Spinal cord (tissue), 10 donors: ENCODE results near the gene TRAPPC1. TPM values are rescaled to one million over a fixed set of nuclear protein-coding genes. Genes with fewer than 3 reads are reported as not detected.
A peak's percentile ranks its signal among the peaks of the same experiment; 100 is the strongest.

Experiments
- DNase-seq, 6 donors: peaks; one replicate each; pipeline versions ENCODE4 v3.0.0 to v3.0.0-alpha.2; 2013 to 2015; ENCODE audit warnings: low spot score in 6 of 6, low read depth in 4 of 6
- H3K27ac ChIP-seq: one replicate; pipeline ENCODE4 v1.5.1; 2013; ENCODE audit warnings: low read depth, low read length, control low read depth
- H3K27me3 ChIP-seq: one replicate; pipeline ENCODE4 v1.6.1; 2013; ENCODE audit warnings: low read length; ENCODE audit not compliant: control insufficient read depth, insufficient read depth
- H3K36me3 ChIP-seq: one replicate; pipeline ENCODE4 v1.6.1; 2013; ENCODE audit warnings: low read length; ENCODE audit not compliant: control insufficient read depth, insufficient read depth
- H3K4me1 ChIP-seq: one replicate; pipeline ENCODE4 v1.6.1; 2013; ENCODE audit warnings: low read length; ENCODE audit not compliant: control insufficient read depth, insufficient read depth
- H3K4me3 ChIP-seq: one replicate; pipeline ENCODE4 v1.5.1; 2013; ENCODE audit warnings: low read depth, low read length, control low read depth
- H3K9me3 ChIP-seq: one replicate; pipeline ENCODE4 v1.6.1; 2013; ENCODE audit warnings: low read length; ENCODE audit not compliant: control insufficient read depth, insufficient read depth
- WGBS: methylation state at CpG from one replicate; pipeline ENCODE4 v1.1.5; 2013; ENCODE audit warnings: missing lambda C conversion rate; ENCODE audit not compliant: insufficient coverage; 5-methylcytosine and 5-hydroxymethylcytosine counted together
- polyA plus RNA-seq, 2 donors: library from polyadenylated mRNA; unstranded; fragments of 120-200 nt; gene quantifications; one replicate each; pipeline ENCODE4 v1.2.1, GENCODE V29; 2013; ENCODE audit not compliant: insufficient read length in 2 of 2
- total RNA-seq, 2 donors: library from RNA; depleted of rRNA in 1 of 2; stranded (reverse); fragments of 120-200 nt in 1 of 2; fragments of >200 nt in 1 of 2; gene quantifications; one replicate each; pipeline versions ENCODE4 v1.2.3 to v1.2.4, GENCODE V29; 2013 to 2014
- donor health status: healthy.

TRAPPC1 gene
- total and polyA plus RNA-seq, 4 donors = 21.5 to 177 (median 101) TPM

DNA sequence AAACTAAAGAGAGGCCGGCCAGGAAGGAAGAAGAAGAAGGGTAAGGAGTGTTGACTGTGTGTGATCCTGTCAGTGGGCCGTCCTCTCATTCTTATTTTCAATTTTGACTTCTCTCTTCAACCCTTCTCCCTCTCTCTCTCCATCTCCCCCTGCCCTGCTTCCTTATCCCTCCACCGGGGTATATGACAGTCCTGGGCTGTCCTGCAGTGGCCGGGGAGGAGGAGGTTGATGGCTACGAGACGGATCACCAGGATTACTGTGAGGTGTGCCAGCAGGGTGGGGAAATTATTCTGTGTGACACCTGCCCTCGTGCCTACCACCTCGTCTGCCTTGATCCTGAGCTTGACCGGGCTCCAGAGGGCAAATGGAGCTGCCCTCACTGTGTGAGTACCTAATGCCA is 37.5 kb downstream of the TRAPPC1 start:
- H3K27me3 ChIP-seq = no peaks in the 10 kb centered on the region
- H3K4me1 ChIP-seq = peaks cover 20% of the 10 kb centered on the region
- 93% methylated on average over 3 of the region's 9 CpGs for WGBS
- H3K36me3 ChIP-seq = peaks cover 89% of the 10 kb centered on the region
- H3K4me3 ChIP-seq = no peak overlapping the region
- no peak for DNase-seq
- no peaks in the 10 kb centered on the region for H3K9me3 ChIP-seq
- H3K27ac ChIP-seq = no peak overlapping the region

DNA sequence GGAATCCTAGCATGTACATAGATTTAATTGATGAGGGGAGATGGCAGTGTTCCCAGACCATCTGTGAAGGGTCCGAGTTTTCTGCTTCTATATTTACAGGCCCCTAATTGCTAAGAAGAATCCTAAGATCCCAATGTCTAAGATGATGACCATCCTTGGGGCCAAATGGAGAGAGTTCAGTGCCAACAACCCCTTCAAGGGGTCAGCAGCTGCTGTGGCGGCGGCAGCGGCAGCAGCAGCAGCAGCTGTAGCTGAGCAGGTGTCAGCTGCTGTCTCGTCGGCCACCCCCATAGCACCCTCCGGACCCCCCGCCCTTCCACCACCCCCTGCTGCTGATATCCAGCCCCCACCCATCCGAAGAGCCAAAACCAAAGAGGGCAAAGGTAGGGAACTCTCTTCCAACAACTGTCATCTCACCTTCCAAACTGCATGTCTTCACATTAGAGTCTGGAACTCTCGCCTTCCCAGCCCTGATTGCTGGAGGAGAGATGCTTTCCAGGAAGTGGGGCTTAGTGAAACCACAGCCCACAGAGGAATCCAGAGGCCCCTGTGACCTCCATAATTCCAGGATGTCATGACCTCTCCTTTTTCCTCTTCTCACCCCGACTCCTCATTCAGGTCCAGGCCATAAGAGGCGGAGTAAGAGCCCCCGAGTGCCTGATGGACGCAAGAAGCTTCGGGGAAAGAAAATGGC is 38.4 kb downstream of the TRAPPC1 start:
- H3K4me1 ChIP-seq = peaks cover 29% of the 10 kb centered on the region
- peak in 2 of 6 donors; percentile 35 to 51 for DNase-seq
- no peaks in the 10 kb centered on the region for H3K27me3 ChIP-seq
- H3K27ac ChIP-seq = no peak overlapping the region
- H3K9me3 ChIP-seq = no peaks in the 10 kb centered on the region
- H3K4me3 ChIP-seq = no peak overlapping the region
- peaks cover 80% of the 10 kb centered on the region for H3K36me3 ChIP-seq
- 49% methylated on average over 6 of the region's 15 CpGs for whole genome bisulfite sequencing

DNA sequence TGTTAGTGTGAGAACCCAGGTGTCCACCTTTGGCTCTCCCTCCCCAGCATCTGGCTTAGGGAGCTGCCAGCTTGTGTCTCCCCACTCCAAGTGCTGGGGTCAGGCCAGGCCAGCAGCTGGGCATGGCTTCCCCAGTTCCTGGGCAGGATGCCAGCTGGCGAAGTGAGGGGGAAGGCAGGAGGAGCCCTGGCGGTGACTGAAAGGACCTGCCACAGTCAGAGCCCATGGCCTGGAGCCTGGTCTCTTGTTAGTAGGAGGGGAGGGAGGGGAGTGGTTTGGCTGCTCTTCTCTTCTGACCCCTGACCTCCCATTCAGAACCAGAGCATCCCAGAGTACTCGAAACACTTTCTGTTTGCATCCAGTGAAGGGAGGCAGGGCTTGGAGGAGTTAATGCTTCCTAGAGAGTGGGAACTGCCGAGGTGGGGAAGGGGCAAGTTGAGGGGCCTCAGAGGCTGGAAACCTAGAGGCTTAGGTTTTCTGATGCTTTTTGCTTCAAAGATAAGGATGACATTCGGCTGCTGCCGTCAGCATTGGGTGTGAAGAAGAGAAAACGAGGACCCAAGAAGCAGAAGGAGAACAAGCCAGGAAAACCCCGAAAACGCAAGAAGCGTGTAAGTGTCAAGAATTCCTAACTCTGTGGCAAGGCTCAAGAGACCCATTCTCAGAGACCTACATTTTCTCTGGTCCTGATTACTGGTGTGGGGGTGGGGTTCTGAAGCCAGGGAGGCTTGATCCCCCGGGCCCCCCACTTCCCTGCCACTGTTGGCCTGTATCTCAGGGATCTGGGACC is 42.4 kb downstream of the TRAPPC1 start:
- DNase-seq = peak in 5 of 6 donors; percentile 84 to 98 (median 93)
- Histone ChIP-seq H3K4me3 (peak overlapping the region; percentile 24), H3K27ac (peak overlapping the region; percentile 95), H3K9me3 (no peaks in the 10 kb centered on the region), H3K36me3 (peaks cover 44% of the 10 kb centered on the region), H3K4me1 (peaks cover 54% of the 10 kb centered on the region), H3K27me3 (no peaks in the 10 kb centered on the region)
- WGBS = 31% methylated on average over 10 of the region's 11 CpGs

DNA sequence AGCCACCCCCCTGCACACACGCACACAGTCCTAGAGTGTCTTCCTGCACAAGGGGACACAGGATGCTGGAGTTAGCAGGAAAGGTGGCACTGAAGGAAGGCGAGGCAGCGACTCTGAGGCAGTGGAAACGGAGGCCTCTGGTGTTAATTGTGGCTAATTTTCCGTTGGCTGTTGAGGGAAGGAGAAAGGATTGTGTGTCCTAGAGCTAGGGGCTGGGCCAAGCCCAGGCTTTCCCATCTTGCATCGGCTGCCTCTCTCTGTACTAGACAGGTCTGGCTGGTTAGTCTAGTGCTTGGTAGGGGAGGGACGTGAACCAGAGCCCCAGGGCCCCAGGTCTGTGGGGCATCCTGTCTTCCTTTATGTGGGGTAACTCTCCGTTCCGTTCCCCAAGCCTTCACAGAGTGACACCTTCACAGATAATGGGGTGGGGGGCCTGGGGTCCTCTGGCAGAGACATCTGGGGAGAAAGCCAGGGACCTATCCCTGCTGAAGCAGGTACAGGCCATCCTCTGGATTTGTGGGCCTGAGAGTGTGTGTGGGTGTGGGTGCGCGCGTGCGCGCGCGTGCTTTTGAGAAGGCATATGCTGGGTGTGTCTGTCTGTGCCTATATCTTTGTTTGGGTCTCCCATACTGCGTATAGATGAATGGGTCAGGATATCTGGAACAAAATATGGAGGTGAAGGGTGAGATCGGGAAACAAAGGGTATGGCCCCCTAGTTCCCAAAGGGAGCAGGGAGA is 43.4 kb downstream of the TRAPPC1 start, which contains the start of gene CHD3:
CHD3 (plus strand) TSS at position 606 of the 737 bp plus-strand sequence. CDS start 212 bp downstream, outside the sequence.
- Histone ChIP-seq H3K27me3 (no peaks in the 10 kb centered on the region), H3K4me1 (peaks cover 51% of the 10 kb centered on the region), H3K9me3 (no peaks in the 10 kb centered on the region), H3K4me3 (peak within 1 kb of the TSS; percentile 83), H3K36me3 (peaks cover 34% of the 10 kb centered on the region), H3K27ac (peak within 1 kb of the TSS; percentile 95)
- 59% methylated on average over 13 of the region's 18 CpGs for WGBS
- DNase-seq = peak in 2 of 6 donors; percentile 22 to 61

DNA sequence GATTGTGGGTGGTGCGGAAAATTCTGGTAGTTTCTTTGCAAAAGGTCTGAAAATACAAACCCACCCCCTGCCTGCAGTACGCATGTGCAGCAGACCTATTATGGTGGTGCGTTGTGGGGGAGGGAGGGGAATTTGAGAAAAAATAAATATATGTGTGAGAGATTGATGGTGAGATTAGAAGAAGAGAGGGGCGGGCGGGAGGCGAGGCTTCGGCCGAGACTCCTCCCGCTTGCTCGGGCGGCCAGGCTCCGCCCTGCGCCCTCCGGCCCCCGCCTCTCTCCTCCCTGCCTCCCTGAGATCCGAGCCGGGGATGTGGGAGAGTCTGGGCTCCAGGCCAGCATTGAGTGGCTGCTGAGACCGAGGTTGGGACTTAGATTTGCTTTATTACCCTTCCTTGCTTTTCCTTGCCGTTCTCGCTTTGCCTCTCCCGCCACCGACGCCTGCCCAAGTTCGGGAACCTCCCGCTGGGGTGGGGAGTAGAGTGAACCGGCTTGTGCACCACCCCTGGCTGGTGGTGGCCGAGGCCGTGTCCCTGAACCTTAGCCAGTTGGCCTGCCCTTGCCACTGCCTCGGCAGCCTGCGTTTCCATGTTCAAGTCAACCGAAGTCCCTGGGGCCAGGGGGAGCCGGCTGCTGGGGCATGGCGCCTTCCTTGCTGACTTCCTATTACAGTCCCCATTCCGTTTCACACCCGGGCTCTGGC is 44.1 kb downstream of the TRAPPC1 start:
- under 1% methylated on average over 29 of the region's 35 CpGs for WGBS
- peak overlapping the region; percentile 83 for H3K4me3 ChIP-seq
- H3K4me1 ChIP-seq = peaks cover 52% of the 10 kb centered on the region
- DNase-seq = peak in 5 of 6 donors; percentile 84 to 99 (median 91)
- H3K9me3 ChIP-seq = no peaks in the 10 kb centered on the region
- no peaks in the 10 kb centered on the region for H3K27me3 ChIP-seq
- peak overlapping the region; percentile 95 for H3K27ac ChIP-seq
- H3K36me3 ChIP-seq = peaks cover 27% of the 10 kb centered on the region

DNA sequence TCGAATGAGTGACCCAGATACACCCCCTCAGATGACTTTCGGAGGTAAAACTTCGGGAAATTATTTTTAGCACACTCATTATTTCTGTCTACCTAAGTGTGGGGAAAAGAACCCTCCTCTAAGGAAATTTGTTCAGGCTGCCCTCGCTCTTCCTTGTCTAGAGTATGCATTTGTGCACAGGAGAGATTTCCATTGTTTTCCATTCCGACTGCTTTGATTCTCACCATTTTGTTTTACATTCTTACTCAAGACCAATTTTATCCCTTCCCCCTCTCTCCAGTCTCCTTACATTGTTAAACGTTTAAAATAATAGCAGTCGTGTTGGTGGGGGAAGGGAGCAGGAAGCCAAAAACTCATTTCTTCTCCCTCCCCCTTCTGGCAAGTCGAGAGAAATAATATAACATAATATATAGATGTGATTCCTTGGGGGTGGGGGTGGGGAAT is 44.7 kb downstream of the TRAPPC1 start:
- no CpG with 5 or more reads among the region's 8 CpGs for WGBS

DNA sequence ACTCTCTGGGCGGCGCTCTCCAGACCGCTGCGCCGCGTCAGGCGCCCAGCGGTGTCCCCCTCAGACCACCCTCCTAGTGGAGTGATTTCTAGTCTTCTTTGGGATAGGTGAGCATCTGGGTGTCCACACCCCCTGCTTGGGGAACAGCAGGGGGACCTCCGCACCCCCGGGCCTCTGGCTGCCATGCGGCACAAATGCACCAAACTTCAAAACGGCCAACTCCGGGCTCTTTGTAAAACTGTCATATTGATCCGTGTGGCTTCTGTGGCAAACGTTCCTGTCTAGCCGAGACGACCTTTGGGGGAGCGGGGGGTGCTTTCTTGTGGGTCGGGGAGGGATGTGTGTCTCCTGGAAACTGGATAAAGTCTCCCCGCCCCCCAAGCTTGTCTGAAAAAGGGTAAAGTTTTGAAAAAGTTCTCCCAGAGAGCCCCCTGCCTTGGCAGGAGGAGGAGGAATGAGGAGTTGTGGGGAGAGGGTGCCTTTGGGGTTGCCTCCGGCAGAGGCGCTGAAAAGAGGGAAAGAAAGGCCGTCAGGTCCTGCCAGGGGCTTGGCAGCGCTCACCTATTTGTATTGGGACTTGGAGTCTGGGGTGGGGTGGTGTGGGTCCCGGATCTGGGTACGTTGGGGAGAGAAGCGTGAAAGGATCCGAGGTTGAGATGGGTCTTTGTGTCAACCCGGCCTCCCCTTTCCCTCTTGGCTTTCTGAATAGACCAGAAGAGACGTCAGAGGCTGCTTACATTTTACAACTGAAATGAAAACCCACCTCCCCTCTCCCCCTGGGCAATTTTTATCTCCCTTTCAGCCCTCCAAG is 45.3 kb downstream of the TRAPPC1 start:
- Histone ChIP-seq H3K4me3 (peak overlapping the region; percentile 83), H3K36me3 (peaks cover 18% of the 10 kb centered on the region), H3K27me3 (no peaks in the 10 kb centered on the region), H3K27ac (peak overlapping the region; percentile 95), H3K4me1 (peaks cover 60% of the 10 kb centered on the region), H3K9me3 (no peaks in the 10 kb centered on the region)
- 1% methylated on average over 22 of the region's 30 CpGs for WGBS
- DNase-seq = peak in 2 of 6 donors; percentile 80

More for the DNA sequence above, 44.7 kb downstream of the TRAPPC1 start:
- no peak for DNase-seq
- Histone ChIP-seq H3K4me1 (peaks cover 55% of the 10 kb centered on the region), H3K27me3 (no peaks in the 10 kb centered on the region), H3K9me3 (no peaks in the 10 kb centered on the region), H3K36me3 (peaks cover 22% of the 10 kb centered on the region), H3K27ac (peak overlapping the region; percentile 95), H3K4me3 (peak overlapping the region; percentile 83)

DNA sequence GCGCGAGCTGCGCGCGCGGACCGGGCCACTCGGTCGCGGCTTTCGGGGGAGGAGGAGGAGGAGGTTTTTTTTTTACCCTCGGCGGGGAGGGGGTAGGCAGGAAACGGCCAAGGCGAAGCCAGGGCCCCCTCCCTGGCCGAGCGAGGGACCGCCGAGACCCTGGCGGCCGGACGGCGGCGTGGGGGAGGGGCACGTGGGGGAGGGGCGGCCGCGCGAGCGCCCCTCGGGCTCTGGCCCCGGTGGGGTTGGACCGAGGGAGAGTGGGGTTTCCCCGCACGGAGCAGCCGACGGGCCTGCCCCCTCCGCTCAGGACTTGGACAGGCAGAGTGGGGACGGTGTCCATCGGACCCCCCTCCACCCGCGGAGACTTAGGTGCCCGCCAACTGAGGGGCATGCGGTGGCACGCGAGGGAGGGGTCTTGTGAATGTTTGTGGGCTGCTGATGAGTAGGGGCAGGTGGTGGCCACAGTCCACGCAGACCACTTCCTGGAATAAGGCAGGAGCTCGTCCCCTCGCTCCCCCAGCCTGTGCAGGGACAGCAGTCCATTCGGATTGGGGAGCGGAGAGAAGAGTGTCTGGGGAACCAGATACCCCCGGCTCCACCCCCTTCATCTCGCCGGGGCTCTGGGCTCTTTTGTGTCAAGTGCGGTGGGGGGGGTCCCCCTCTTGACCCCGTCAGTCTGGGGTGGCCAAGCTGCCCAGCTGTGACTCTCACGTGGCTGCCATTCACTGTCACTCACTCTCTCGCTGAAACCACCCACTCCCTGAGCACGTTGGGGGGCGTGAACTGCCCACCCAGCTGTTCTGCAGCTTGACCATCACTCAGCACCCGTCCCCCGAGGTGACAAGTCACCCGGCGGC is 46.1 kb downstream of the TRAPPC1 start:
- no peaks in the 10 kb centered on the region for H3K27me3 ChIP-seq
- H3K4me1 ChIP-seq = peaks cover 60% of the 10 kb centered on the region
- peak overlapping the region; percentile 95 for H3K27ac ChIP-seq
- H3K36me3 ChIP-seq = peaks cover 10% of the 10 kb centered on the region
- DNase-seq = peak in 2 of 6 donors; percentile 77 to 78
- peak overlapping the region; percentile 83 for H3K4me3 ChIP-seq
- under 1% methylated on average over 62 of the region's 64 CpGs for WGBS
- no peaks in the 10 kb centered on the region for H3K9me3 ChIP-seq
